Loucy (cell line): ENCODE results near the gene MBD3L1.

Source experiments
- EZH2phosphoT487 ChIP-seq: fragments of 200-600 bp; IDR thresholded peaks from 2 replicates; pipeline ENCODE4 v1.6.1; 2018; ENCODE audit warnings: antibody characterized with exemption, mild to moderate bottlenecking, moderate library complexity, borderline replicate concordance
- TF ChIP-seq, protein P1 (sequence below): fragments of 200-600 bp; sonication (generic); conservative IDR thresholded peaks from 2 replicates; pipeline ENCODE4 v1.5.1; 2014; ENCODE audit warnings: mild to moderate bottlenecking, antibody characterized with exemption, low read length

GRCh38 chr19:8811315-8812172, 20.6 kb upstream of the MBD3L1 start:
- TF ChIP-seq, protein P1, sequence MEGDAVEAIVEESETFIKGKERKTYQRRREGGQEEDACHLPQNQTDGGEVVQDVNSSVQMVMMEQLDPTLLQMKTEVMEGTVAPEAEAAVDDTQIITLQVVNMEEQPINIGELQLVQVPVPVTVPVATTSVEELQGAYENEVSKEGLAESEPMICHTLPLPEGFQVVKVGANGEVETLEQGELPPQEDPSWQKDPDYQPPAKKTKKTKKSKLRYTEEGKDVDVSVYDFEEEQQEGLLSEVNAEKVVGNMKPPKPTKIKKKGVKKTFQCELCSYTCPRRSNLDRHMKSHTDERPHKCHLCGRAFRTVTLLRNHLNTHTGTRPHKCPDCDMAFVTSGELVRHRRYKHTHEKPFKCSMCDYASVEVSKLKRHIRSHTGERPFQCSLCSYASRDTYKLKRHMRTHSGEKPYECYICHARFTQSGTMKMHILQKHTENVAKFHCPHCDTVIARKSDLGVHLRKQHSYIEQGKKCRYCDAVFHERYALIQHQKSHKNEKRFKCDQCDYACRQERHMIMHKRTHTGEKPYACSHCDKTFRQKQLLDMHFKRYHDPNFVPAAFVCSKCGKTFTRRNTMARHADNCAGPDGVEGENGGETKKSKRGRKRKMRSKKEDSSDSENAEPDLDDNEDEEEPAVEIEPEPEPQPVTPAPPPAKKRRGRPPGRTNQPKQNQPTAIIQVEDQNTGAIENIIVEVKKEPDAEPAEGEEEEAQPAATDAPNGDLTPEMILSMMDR: no peak
- TF ChIP-seq EZH2phosphoT487: no peak
